Activated CD8-positive, alpha-beta memory T cell treated with anti-CD3 and anti-CD28 coated beads, Interleukin-2, amount 10 ng/mL, durations not matched to agents 7 days and 5 days (primary cell): ENCODE measurements around the gene FLYWCH1. TPM values are rescaled to one million over a fixed set of nuclear protein-coding genes. Genes with fewer than 3 reads are reported as not detected.
"Not testable (repeated sequence)": the region's sequence is repeated elsewhere in the genome, so short reads cannot be mapped to it uniquely, and the experiment has no call there.

Experiments
- ATAC-seq: fragments of 150-1000 bp; cut with Tn5 transposase; one replicate; pipeline ENCODE4 v1.10.0; 2021; ENCODE audit warnings: moderate library complexity
- CTCF ChIA-PET: fragments of 350-600 bp; sonication (Branson Sonifier 250); formaldehyde crosslinking; loops from one replicate; lab custom pipeline; 2021; ENCODE audit warnings: antibody characterized with exemption; lab: Charles Lee
- DNase-seq: peaks from one replicate; pipeline ENCODE4 v3.0.0-alpha.2; 2020
- H3K27ac Mint-ChIP-seq: one replicate; pipeline ENCODE4 v1.8.0; 2021; ENCODE audit warnings: mild to moderate bottlenecking, mixed read lengths
- H3K27me3 Mint-ChIP-seq: one replicate; pipeline ENCODE4 v1.8.0; 2021; ENCODE audit warnings: mixed read lengths
- H3K36me3 Mint-ChIP-seq: one replicate; pipeline ENCODE4 v1.8.0; 2021; ENCODE audit warnings: mild to moderate bottlenecking, mixed read lengths
- H3K4me1 Mint-ChIP-seq: one replicate; pipeline ENCODE4 v1.8.0; 2021; ENCODE audit warnings: mixed read lengths
- H3K4me3 Mint-ChIP-seq: one replicate; pipeline ENCODE4 v1.8.0; 2021; ENCODE audit warnings: mild to moderate bottlenecking, moderate library complexity, mixed read lengths
- H3K9me3 Mint-ChIP-seq: one replicate; pipeline ENCODE4 v1.8.0; 2022; ENCODE audit warnings: low read depth, mixed read lengths
- total RNA-seq, 2 experiments: library from RNA; stranded (reverse); gene quantifications; one replicate each; pipeline ENCODE4 v1.2.3, GENCODE V29; 2021

Gene FLYWCH1
- total RNA-seq, 2 experiments from 2014 or later, result 52.7 to 58.1 TPM

DNA sequence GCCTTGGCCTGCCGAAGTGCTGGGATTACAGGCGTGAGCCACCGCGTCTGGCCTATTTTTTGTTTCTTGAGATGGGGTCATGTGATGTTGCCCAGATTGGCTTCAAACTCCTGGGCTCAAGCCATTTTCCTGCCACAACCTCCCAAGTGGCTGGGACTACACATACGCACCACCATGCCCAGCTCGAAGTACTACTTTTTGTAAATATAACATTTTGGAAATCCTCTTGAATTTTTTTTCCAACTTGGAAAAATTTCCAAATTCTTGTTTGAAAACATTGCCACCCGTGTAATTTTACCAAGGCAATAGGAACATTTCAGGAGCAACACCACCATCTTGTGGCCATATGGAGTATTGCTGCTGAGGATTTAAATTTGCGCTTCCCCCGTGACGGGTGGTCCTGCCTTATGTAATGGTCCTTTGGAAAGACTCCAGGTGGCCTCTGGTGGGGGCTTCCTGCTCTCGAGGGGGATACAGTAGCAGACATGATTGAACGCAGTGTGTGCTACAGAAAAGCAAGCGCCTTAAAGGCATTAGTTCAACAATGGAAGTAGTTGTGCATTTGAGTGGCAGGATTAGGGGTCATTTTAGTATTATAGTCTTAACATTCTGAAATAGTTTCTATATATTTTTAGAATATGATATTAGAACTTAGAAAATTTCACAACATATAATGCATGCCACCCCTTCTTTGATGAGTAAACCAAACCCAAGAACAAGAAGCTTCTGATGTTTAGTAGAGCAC, 8.0 kb downstream of the FLYWCH1 start:
- ATAC-seq, result peak; percentile 63

DNA sequence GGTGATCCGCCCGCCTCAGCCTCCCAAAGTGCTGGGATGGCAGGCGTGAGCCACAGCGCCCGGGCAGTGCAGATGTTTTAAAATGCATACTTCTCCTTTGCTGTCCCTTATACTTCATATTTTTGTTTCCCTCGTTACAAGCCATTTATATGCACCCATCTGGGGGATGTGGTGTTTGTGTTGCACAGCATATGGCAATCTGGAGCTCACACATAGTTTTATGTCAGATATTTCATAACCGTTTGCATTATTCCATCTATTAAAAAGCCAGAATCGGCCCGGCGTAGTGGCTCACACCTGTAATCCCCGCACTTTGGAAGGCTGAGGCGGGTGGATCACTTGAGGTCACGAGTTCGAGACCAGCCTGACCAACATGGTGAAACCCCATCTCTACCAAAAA, 11.8 kb downstream of the FLYWCH1 start:
- ATAC-seq, result no peak
- H3K27ac Mint-ChIP-seq, result no peak overlapping the region
- CTCF ChIA-PET, result interaction anchor here (1.0 to 5.4 kb wide), 6 partner anchors 12 to 84 kb away, joined by 3 to 32 read pairs (median 4); partner anchors contain the start of gene FLYWCH1
- H3K36me3 Mint-ChIP-seq, result peaks cover 2% of the 10 kb centered on the region
- no peaks in the 10 kb centered on the region for H3K27me3 Mint-ChIP-seq
- H3K4me1 Mint-ChIP-seq, result peaks cover 19% of the 10 kb centered on the region
- H3K4me3 Mint-ChIP-seq, result no peak overlapping the region
- no peaks in the 10 kb centered on the region for H3K9me3 Mint-ChIP-seq
- no peak for DNase-seq

More for the DNA sequence above, 8.0 kb downstream of the FLYWCH1 start:
- peak; percentile 77 for DNase-seq
- Mint-ChIP-seq H3K27me3 (no peaks in the 10 kb centered on the region), H3K4me1 (peaks cover 18% of the 10 kb centered on the region), H3K9me3 (no peaks in the 10 kb centered on the region), H3K27ac (peak overlapping the region; percentile 54), H3K36me3 (peaks cover 6% of the 10 kb centered on the region), H3K4me3 (no peak overlapping the region)
- CTCF ChIA-PET, result interaction anchor here (0.6 to 5.4 kb wide), 21 partner anchors 8 to 117 kb away, joined by 3 to 32 read pairs (median 5); partner anchors contain the start of genes FLYWCH1 and FLYWCH2

DNA sequence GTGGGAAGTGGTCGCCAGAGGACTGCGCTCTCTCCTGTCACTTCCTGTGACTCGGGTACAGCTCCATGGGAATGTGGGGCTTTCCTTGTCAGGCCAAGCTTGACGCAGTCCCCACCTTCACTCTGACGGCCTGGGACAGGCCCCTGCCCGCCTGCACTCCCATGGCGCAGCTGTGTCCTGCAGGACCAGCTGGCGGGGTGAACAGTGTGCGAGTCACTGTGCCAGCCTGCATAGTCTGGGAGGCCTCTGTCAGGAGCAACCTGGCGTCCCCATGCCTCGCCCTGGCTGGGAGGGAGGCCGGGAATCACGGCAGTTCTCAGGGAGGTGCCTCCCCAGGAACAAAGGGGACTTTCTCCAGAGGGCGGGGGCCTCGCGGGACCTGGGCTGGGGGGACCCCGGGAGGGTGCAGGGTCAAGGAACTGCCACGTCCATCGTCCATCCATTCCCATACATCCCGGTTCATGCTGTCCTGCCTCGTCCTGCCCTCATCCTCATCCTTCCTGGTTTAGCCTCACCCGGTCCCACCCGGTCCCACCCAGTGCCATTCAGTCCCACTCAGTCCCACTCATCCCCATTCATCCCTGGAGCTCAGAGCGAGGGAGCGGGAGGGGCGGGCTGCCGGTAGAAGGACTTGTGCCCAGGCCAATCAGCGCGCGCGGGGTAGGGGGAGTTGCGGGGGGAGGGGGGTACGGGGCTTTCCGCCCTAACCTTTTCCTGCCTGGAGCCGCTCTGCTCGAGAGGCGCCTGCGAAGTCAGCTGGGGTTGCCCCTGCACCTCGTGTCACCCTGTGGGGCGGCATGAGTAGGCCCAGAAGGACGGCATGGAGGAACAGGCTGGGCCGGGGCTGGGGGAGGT, 13.4 kb downstream of the FLYWCH1 start:
- H3K4me1 Mint-ChIP-seq, result peaks cover 13% of the 10 kb centered on the region
- H3K36me3 Mint-ChIP-seq, result no peaks in the 10 kb centered on the region
- H3K27me3 Mint-ChIP-seq, result no peaks in the 10 kb centered on the region
- H3K4me3 Mint-ChIP-seq, result no peak overlapping the region
- H3K27ac Mint-ChIP-seq, result no peak overlapping the region
- DNase-seq (no peak), ATAC-seq (no peak)
- CTCF ChIA-PET, result no interaction called here
- no peaks in the 10 kb centered on the region for H3K9me3 Mint-ChIP-seq

DNA sequence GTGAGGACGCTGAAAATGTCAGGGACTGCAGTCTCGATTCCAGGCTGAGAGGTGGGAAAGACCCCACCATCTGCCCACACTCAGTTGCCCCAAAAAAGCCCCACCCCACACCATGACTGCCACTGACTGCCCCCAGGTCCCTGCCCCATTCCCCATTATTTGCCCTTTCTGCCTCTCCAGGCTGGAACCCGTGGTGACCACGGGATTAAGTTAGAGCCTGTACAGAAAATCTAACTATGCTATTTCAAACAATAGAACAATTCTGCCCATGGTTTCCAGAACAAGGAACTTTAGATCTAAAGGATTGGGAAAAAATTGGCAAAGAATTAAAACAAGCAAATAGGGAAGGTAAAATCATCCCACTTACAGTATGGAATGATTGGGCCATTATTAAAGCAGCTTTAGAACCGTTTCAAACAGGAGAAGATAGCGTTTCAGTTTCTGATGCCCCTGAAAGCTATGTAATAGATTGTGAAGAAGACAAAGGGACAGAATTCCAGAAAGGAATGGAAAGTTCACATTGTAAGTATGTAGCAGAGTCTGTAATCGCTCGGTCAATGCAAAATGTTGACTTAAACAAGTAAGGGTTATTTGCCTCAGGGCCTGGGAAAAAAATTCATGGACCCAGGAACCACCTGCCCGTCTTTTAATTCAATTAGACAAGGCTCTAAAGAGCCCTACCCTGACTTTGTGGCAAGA, 14.4 kb downstream of the FLYWCH1 start:
- Mint-ChIP-seq H3K36me3 (no peaks in the 10 kb centered on the region), H3K4me3 (no peak overlapping the region), H3K9me3 (no peaks in the 10 kb centered on the region), H3K4me1 (peaks cover 13% of the 10 kb centered on the region), H3K27ac (no peak overlapping the region), H3K27me3 (no peaks in the 10 kb centered on the region)
- no peak for ATAC-seq
- no peak for DNase-seq
- CTCF ChIA-PET, result interaction anchor here (1.0 to 2.1 kb wide), 30 partner anchors 10 to 413 kb away, joined by 3 to 27 read pairs (median 6); partner anchors contain the start of genes FLYWCH1, FLYWCH2 and PKMYT1

DNA sequence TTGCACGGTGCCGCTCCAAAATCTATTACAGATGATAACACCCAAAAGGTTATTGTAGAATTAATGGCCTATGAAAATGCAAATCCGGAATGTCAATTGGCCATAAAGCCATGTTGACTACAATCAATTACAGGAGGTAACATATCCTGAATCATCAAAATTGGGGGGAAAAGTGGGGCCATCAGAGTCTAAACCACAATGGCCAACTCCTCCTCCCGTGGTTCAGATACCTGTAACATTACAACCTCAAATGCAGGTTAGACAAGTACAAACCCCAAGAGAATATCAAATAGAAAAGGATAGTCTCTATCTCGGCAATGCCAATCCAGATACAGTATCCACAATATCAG, 14.9 kb downstream of the FLYWCH1 start:
- ATAC-seq, result no peak
- H3K9me3 Mint-ChIP-seq, result no peaks in the 10 kb centered on the region
- no peaks in the 10 kb centered on the region for H3K27me3 Mint-ChIP-seq
- H3K36me3 Mint-ChIP-seq, result no peaks in the 10 kb centered on the region
- no peak for DNase-seq
- H3K4me3 Mint-ChIP-seq, result no peak overlapping the region
- H3K27ac Mint-ChIP-seq, result no peak overlapping the region
- CTCF ChIA-PET, result interaction anchor here (0.8 to 2.1 kb wide), 32 partner anchors 10 to 414 kb away, joined by 3 to 27 read pairs (median 6); partner anchors contain the start of genes FLYWCH1, FLYWCH2 and PKMYT1
- H3K4me1 Mint-ChIP-seq, result peaks cover 13% of the 10 kb centered on the region

DNA sequence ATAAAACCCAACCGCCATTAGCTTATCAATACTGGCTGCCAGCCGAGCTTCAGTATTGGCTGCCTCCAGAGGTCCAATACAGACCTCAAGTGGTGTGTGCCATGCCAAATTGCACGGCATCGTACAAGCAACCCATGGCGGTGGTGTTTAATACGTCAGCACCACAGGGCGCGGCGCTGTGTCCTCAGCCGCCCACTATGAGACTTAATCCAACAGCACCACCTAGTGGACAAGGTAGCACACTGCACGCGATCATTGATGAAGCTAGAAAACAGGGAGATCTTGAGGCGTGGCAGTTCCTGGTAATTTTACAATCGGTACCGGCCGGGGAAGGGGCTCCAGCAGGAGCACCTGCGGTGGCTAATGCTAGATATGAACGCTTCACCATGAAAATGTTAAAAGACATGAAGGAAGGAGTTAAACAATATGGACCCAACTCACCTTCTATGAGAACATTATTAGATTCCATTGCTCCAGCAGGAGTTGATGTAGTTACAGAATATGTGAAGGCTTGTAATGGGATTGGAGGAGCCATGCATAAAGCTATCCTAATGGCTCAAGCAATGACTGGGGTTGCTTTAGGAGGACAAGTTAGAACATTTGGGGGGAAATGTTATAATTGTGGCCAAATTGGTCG, 15.4 kb downstream of the FLYWCH1 start:
- H3K4me1 Mint-ChIP-seq, result peaks cover 13% of the 10 kb centered on the region
- DNase-seq, result peak; percentile 93
- no peaks in the 10 kb centered on the region for H3K36me3 Mint-ChIP-seq
- H3K9me3 Mint-ChIP-seq, result no peaks in the 10 kb centered on the region
- no peak overlapping the region for H3K27ac Mint-ChIP-seq
- H3K27me3 Mint-ChIP-seq, result no peaks in the 10 kb centered on the region
- ATAC-seq, result peak; percentile 99
- CTCF ChIA-PET, result interaction anchor here (0.6 to 2.1 kb wide), 42 partner anchors 9 to 587 kb away, joined by 3 to 27 read pairs (median 5); partner anchors contain the start of genes ABCA3, FLYWCH1, FLYWCH2 and PDPK1
- no peak overlapping the region for H3K4me3 Mint-ChIP-seq

DNA sequence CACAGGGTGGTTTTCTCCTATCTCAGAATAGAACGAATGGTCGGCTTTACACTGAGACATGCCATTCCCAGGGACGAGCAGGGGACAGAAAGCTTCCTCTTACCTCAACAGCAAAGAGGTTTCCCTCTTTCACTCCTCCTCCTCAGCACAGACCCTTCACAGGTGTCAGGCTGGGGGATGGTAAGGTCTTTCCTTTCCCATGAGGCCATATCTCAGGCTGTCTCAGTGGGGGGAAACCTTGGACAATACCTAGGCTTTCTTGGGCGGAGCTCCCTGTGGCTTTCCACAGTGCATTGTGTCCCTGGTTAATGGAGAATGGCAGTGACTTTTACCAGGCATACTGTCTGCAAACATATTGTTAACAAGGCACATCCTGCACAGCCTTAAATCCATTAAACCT, 16.4 kb downstream of the FLYWCH1 start:
- CTCF ChIA-PET, result interaction anchor here (1.1 to 2.1 kb wide), 10 partner anchors 15 to 89 kb away, joined by 3 to 23 read pairs (median 8); partner anchors contain the start of gene PKMYT1
- not testable (repeated sequence) for H3K27me3 Mint-ChIP-seq, H3K36me3 Mint-ChIP-seq, H3K4me3 Mint-ChIP-seq, ATAC-seq, H3K27ac Mint-ChIP-seq, H3K9me3 Mint-ChIP-seq, DNase-seq
- H3K4me1 Mint-ChIP-seq, result peaks cover 13% of the 10 kb centered on the region

DNA sequence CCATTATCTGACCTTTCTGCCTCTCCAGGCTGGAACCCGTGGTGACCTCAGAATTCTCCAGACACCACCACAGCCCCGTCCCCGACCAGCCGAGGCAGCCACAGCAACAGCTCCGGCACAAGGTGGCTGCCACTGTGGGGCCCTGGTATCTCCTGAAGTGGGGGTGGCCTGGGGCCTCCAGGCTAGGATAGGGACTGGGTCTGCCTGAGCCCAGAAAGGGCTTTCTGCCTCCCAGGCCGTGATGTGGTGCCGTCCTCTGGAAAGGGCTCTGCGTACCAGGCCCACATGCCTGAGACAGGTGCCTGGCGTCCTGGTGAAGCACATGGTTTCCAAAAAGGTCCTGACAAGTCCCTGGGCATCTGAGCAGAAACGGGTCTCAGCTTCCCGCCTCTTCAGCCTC, 17.1 kb downstream of the FLYWCH1 start:
- H3K4me1 Mint-ChIP-seq, result peaks cover 13% of the 10 kb centered on the region
- H3K36me3 Mint-ChIP-seq, result no peaks in the 10 kb centered on the region
- ATAC-seq, result no peak
- DNase-seq, result no peak
- H3K27ac Mint-ChIP-seq, result no peak overlapping the region
- no peaks in the 10 kb centered on the region for H3K9me3 Mint-ChIP-seq
- no peaks in the 10 kb centered on the region for H3K27me3 Mint-ChIP-seq
- no peak overlapping the region for H3K4me3 Mint-ChIP-seq
- CTCF ChIA-PET, result interaction anchor here (0.7 to 0.8 kb wide), 2 partner anchors 9 to 19 kb away, joined by 3 to 4 read pairs; no protein-coding TSS in a partner anchor

DNA sequence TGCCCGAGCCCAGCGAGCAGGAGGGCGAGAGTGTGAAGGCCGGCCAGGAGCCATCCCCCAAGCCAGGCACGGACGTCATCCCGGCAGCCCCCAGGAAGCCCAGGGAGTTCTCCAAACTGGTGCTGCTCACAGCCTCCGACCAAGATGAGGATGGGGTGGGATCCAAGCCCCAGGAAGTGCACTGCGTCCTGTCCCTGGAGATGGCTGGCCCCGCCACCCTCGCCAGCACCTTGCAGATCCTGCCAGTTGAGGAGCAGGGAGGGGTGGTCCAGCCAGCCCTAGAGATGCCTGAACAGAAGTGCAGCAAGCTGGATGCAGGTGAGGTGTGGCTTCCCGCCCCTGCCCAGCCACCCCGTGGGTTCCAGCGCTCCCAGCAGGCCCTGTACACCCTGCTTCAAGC, 18.0 kb downstream of the FLYWCH1 start:
- CTCF ChIA-PET, result no interaction called here
- no peak for DNase-seq
- no peak for ATAC-seq
- H3K4me1 Mint-ChIP-seq, result peaks cover 13% of the 10 kb centered on the region
- no peak overlapping the region for H3K4me3 Mint-ChIP-seq
- peaks cover 5% of the 10 kb centered on the region for H3K36me3 Mint-ChIP-seq
- H3K27me3 Mint-ChIP-seq, result no peaks in the 10 kb centered on the region
- no peak overlapping the region for H3K27ac Mint-ChIP-seq
- no peaks in the 10 kb centered on the region for H3K9me3 Mint-ChIP-seq

DNA sequence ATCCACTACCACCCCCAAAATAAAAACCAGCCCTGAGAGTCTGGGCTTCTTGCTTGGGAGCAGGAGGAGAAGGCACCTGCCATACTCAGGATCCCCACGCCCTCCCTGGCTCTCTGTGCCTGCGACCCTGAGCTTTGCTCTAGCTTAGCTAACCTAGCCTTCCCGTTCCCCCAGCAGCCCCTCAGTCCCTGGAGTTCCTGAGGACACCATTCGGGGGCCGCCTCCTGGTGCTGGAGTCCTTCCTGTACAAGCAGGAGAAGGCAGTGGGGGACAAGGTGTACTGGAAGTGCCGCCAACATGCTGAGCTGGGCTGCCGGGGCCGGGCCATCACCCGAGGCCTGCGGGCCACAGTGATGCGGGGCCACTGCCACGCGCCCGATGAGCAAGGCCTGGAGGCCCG, 18.5 kb downstream of the FLYWCH1 start:
- ATAC-seq (no peak), DNase-seq (no peak)
- Mint-ChIP-seq H3K36me3 (peaks cover 5% of the 10 kb centered on the region), H3K27ac (no peak overlapping the region), H3K27me3 (no peaks in the 10 kb centered on the region), H3K4me1 (peaks cover 13% of the 10 kb centered on the region), H3K4me3 (no peak overlapping the region), H3K9me3 (no peaks in the 10 kb centered on the region)
- CTCF ChIA-PET, result no interaction called here

DNA sequence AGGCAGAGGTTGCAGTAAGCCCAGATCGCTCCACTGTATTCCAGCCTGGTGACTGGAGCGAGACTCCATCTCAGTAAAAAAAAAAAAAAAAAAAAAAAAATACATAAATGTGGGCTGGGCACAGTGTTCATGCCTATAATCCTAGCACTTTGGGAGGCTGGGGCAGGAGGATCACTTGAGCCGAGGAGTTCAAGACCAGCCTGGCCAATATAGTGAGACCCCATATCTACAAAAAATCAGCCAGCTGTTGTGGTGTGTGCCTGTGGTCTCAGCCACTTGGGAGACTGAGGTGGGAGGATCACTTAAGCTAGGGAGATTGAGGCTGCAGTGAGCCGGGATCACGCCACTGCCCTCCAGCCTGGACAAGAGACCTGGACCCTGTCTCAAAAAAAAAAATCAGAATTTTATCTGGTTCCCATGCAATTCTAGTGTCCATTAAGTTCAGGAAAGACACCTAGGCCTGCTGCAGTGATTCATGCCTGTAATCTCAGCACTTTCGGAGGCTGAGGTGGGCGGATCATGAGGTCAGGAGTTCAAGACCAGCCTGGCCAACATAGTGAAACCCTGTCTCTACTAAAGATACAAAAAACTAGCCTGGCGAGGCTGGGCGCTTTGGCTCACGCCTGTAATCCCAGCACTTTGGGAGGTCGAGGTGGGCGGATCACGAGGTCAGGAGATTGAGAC, 19.6 kb downstream of the FLYWCH1 start:
- ATAC-seq, H3K4me3 Mint-ChIP-seq, DNase-seq, H3K27me3 Mint-ChIP-seq, H3K36me3 Mint-ChIP-seq, H3K27ac Mint-ChIP-seq, H3K9me3 Mint-ChIP-seq: not testable (repeated sequence)
- CTCF ChIA-PET, result interaction anchor here (0.7 to 1.2 kb wide), 2 partner anchors 12 to 32 kb away, joined by 3 to 4 read pairs; no protein-coding TSS in a partner anchor
- H3K4me1 Mint-ChIP-seq, result peaks cover 10% of the 10 kb centered on the region

DNA sequence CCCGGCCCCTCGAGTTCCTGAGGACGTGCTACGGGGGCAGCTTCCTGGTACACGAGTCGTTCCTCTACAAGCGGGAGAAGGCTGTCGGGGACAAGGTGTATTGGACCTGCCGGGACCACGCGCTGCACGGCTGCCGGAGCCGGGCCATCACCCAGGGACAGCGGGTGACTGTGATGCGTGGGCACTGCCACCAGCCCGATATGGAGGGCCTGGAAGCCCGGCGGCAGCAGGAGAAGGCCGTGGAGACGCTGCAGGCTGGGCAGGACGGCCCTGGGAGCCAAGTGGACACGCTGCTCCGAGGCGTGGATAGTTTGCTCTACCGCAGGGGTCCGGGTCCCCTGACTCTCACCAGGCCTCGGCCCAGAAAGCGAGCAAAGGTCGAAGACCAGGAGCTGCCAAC, 21.4 kb downstream of the FLYWCH1 start:
- DNase-seq (no peak), ATAC-seq (peak; percentile 12)
- Mint-ChIP-seq H3K4me3 (no peak overlapping the region), H3K27ac (no peak overlapping the region), H3K4me1 (no peaks in the 10 kb centered on the region), H3K9me3 (no peaks in the 10 kb centered on the region), H3K27me3 (no peaks in the 10 kb centered on the region), H3K36me3 (peaks cover 5% of the 10 kb centered on the region)
- CTCF ChIA-PET, result no interaction called here
